Activated CD4-positive, alpha-beta T cell treated with anti-CD3 and anti-CD28 coated beads for 1 hour (primary cell): ENCODE data around the gene YJU2.
"Not testable (repeated sequence)": the region's sequence is repeated elsewhere in the genome, so short reads cannot be mapped to it uniquely, and the experiment has no call there.

Source experiments
- DNase-seq: peaks from one replicate; pipeline ENCODE4 v3.0.0-alpha.2; 2020

YJU2 gene

DNA sequence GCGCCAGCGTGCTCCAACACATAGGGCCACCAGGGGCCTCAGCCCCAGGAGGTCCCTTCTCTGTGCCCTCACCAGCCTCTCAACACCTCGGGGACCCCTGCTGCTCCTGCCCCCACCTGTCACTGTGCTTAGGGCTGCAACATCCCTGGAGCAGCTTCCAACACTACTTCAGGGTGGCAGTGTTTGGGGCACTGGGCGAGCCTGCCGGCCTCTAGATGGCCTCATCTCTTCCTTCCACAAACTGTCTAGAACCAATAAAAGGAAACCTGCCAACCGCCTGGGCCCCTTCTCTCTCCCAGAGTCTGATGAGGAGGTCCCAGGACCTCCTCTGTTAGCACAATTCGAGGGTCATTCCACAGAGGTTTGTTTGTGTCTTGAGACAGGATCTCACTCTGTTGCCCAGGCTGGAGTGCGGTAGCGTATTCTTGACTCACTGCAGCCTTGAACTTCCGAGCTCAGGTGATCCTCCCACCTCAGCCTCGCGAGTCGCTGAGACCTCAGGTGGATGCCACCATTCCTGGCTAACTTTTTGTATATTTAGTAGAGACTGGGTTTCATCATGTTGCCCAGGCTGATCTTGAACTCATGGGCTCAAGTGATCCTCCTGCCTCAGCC lies 22.0 kb downstream of the YJU2 start:
- DNase-seq, result no peak

GRCh38 chr19:4272894-4273293 lies 26.0 kb downstream of the YJU2 start:
- DNase-seq, result no peak

DNA sequence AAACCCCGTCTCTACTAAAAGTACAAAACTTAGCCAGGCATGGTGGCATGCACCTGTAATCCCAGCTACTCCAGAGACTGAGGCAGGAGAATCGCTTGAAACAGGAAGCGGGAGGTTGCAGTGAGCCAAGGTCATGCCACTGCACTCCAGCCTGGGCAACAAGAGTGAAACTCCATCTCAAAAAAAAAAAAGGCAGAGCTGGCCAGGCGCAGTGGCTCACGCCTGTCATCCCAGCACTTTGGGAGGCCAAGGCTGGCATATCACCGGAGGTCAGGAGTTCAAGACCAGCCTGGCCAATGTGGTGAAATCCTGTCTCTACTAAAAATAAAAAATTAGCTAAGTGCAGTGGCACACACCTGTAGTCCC lies 27.4 kb downstream of the YJU2 start:
- not testable (repeated sequence) for DNase-seq

DNA sequence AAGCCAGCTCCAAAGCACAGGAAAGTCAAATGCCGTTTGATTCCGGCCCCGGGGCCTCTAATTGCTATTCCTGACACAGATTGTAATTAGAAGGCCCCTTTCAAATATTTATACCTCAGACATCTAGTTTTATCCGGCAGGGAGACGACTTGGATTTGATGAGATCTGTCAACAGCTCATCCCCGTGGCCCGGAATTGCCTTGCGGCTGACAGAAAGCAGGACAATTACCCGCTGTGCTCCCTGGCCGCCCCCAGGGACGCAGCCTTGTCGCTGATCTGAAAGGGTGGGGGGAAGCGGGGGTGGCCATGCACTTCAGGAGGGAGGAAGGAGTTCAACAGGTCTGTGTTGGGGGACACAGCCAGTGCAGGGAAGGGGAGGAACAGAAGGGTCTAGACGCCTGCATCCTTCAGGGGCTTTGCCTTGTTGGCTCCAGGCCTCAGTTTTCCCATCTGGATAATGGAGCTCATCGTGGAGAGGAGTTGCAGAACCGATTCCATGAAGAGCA lies 30.4 kb downstream of the YJU2 start:
- DNase-seq, result no peak

DNA sequence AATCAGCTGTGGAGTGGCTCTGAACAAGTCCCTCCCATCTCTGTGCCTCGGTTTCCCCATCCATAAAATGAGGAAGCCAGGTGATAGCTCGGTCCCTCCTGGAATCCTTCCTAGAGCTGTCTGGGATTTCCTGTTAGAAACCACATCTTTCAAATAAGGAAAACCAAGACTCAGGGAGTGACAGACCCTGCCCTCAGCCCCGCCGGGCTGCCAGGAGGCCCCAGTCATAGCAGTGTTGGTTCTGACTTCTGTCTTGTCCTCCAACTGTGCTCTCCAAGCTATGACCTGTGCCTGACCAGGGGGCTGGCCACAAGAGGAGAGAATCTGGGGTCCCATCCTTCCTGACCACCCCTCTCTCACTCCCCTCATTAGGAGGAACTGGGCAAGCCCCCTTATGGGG lies 31.1 kb downstream of the YJU2 start:
- no peak for DNase-seq

GRCh38 chr19:4278419-4279266 lies 31.8 kb downstream of the YJU2 start, which contains the start of gene SHD:
Gene SHD, plus strand, starts transcription at chr19:4279266. Its CDS starts 798 bp downstream, at chr19:4280064.
- no peak for DNase-seq

- no peak for DNase-seq
These were observed 32.3 kb downstream of the YJU2 start for GRCh38 chr19:4279267-4279529.

GRCh38 chr19:4279530-4280422 lies 32.9 kb downstream of the YJU2 start:
- no peak for DNase-seq

- no peak for DNase-seq
These were observed 37.5 kb downstream of the YJU2 start for GRCh38 chr19:4284176-4284958.

- DNase-seq, result no peak
These were observed 38.1 kb downstream of the YJU2 start for GRCh38 chr19:4284974-4285373.

DNA sequence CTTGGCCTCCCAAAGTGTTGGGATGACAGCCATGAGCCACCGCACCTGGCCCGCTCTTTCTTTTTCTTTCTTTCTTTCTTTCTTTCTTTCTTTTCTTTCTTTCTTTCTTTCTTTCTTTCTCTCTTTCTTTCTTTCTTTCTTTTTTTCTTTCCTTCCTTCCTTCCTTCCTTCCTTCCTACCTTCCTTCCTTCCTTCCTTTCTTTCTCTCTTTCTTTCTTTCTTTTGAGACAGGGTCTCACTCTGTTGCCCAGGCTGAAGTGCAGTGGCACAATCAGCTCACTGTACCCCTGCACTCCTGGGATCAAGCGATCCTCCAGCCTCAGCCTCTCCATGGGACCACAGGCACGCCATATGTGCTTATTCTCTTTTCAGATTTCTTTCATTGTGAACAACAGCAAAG lies 39.3 kb downstream of the YJU2 start:
- DNase-seq, result not testable (repeated sequence)

DNA sequence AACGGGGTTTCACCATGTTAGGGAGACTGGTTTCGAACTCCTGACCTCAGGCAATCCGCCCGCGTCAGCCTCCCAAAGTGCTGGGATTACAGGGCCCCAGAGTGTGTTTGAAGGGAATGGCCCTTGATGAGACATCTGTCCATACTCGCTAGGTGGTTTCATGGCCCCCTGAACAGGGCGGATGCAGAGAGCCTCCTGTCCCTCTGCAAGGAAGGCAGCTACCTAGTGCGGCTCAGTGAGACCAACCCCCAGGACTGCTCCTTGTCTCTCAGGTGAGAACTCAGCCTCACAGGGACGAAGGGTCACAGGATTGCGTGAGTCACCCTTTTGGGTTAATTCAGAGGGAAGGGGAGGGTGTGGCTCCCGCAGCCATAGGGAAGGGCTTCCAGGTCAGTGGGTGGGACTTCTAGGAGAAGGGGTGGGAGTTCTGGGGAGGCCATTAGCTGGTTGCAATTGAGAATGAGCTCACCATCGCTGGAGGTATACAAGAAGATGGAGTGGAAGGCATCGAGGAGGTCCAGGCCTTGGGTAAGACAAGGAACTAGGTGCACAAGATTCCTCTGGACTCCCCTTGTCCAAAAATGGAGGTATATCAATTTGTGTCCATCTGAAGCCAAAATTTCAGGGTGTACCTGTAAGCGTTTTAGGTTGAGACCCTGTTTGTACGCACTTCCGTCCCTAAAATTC lies 41.4 kb downstream of the YJU2 start:
- DNase-seq, result no peak

- DNase-seq, result no peak
These were observed 44.4 kb downstream of the YJU2 start for GRCh38 chr19:4291184-4291732.

- DNase-seq, result no peak
These were observed 45.6 kb downstream of the YJU2 start for GRCh38 chr19:4292515-4292914.

DNA sequence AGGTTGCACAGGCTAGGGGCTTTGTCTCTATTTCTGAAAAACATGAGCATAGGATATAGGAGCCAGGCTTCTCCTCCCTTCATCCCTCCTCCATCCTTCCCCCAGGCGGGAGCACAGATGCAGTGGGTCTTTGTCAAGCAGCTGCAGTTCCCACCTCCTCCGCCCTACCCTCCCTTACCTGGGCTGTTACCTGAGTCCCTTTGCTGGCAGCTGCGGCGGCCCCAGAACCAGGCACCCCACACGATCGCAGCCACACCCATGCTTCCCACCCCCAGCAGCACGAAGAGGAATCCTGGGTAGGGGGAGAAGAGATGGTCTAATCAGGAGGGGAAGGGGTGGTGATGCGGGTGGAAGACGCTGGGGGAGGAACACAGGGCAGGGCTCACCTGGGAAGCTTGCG lies 47.5 kb downstream of the YJU2 start:
- DNase-seq, result no peak

GRCh38 chr19:4295972-4296771 lies 49.3 kb downstream of the YJU2 start:
- DNase-seq, result no peak

- DNase-seq, result no peak
These were observed 51.3 kb downstream of the YJU2 start for GRCh38 chr19:4297901-4298809.

GRCh38 chr19:4298810-4299550 lies 52.1 kb downstream of the YJU2 start:
- no peak for DNase-seq

DNA sequence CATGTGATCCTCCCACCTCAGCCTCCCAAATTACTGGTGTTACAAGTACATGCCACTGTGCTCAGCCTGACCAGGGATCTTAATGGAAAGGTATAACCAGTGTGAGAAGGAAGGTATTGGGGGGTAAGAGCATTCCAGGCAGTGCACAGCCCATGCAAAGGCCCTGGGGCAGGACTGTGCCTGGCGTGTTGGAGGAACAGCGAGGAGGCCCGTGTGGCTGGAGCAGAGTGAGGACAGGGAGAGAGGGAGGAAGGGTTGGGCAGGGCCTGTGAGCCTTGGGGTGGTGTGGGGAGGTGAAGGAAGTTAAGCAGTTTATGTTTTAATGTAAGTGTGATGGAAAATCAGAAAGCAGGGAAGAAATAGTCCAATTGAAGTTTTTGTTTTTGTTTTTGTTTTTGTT lies 53.7 kb downstream of the YJU2 start:
- no peak for DNase-seq
